HEK293 (cell line): ENCODE results near the gene MACROD1.

Source experiments
- CTCF ChIA-PET: fragments of 350-600 bp; formaldehyde crosslinking; extraction: SDS; loops from one replicate; lab custom pipeline; 2021; ENCODE audit warnings: antibody characterized with exemption; lab: Yijun Ruan, JAX
- POLR2A ChIA-PET: fragments of 300-600 bp; formaldehyde crosslinking; extraction: SDS; loops from one replicate; lab custom pipeline; 2020; ENCODE audit warnings: antibody characterized with exemption, inconsistent platforms; lab: Yijun Ruan, JAX
- H3K27ac ChIP-seq: fragments of 200-500 bp; sonication (Bioruptor generic); 2 replicates; pipeline ENCODE4 v1.5.1; 2014; ENCODE audit warnings: low read depth, low read length, control low read depth, inconsistent platforms; ENCODE audit errors: extremely low read depth
- H3K36me3 ChIP-seq, 2 experiments: fragments of 200-500 bp in 1 of 2; sonication (Bioruptor generic) in 1 of 2; 1 replicate in 1 of 2; 2 replicates in 1 of 2; pipeline ENCODE4 v1.5.1; 2014 to 2017; ENCODE audit warnings: inconsistent platforms in 2 of 2, low read length in 2 of 2; ENCODE audit not compliant: control insufficient read depth in 2 of 2, insufficient read depth in 1 of 2
- H3K4me1 ChIP-seq: fragments of 200-500 bp; sonication (Bioruptor generic); 2 replicates; pipeline ENCODE4 v1.5.1; 2014; ENCODE audit warnings: mild to moderate bottlenecking, low read length, inconsistent platforms; ENCODE audit not compliant: control insufficient read depth, insufficient read depth
- H3K4me3 ChIP-seq: 2 replicates; pipeline ENCODE4 v1.5.1; 2011; ENCODE audit warnings: low read depth, mild to moderate bottlenecking, control low read depth, low read length, moderate library complexity
- H3K9me3 ChIP-seq: fragments of 200-500 bp; sonication (Bioruptor generic); 2 replicates; pipeline ENCODE4 v1.5.1; 2014; ENCODE audit warnings: low read depth, low read length, inconsistent platforms; ENCODE audit not compliant: control insufficient read depth, insufficient read depth
- KLF7 ChIP-seq: fragments of 450-650 bp; formaldehyde crosslinking; IDR thresholded peaks from 2 replicates; pipeline ENCODE4 v1.5.1; 2016; ENCODE audit warnings: missing biosample characterization, missing genetic modification characterization, borderline replicate concordance
- MZF1 ChIP-seq: fragments of 450-650 bp; formaldehyde crosslinking; IDR thresholded peaks from 2 replicates; pipeline ENCODE4 v1.5.1; 2017; ENCODE audit warnings: missing biosample characterization, missing genetic modification characterization, borderline replicate concordance
- SCRT2 ChIP-seq: fragments of 450-650 bp; formaldehyde crosslinking; IDR thresholded peaks from 2 replicates; pipeline ENCODE4 v1.5.1; 2016; ENCODE audit warnings: missing biosample characterization, missing genetic modification characterization
- ZFP37 ChIP-seq: fragments of 450-650 bp; formaldehyde crosslinking; IDR thresholded peaks from 2 replicates; pipeline ENCODE4 v1.5.1; 2016; ENCODE audit warnings: missing biosample characterization, missing genetic modification characterization
- ZFP41 ChIP-seq: fragments of 450-650 bp; formaldehyde crosslinking; IDR thresholded peaks from 2 replicates; pipeline ENCODE4 v1.5.1; 2016; ENCODE audit warnings: missing biosample characterization, missing genetic modification characterization, borderline replicate concordance
- ZIC2 ChIP-seq: fragments of 450-650 bp; formaldehyde crosslinking; IDR thresholded peaks from 2 replicates; pipeline ENCODE4 v1.5.1; 2016; ENCODE audit warnings: missing biosample characterization, missing genetic modification characterization
- ZNF146 ChIP-seq: fragments of 450-650 bp; formaldehyde crosslinking; IDR thresholded peaks from 2 replicates; pipeline ENCODE4 v1.5.1; 2016; ENCODE audit warnings: missing biosample characterization, missing genetic modification characterization
- ZNF155 ChIP-seq: fragments of 450-650 bp; formaldehyde crosslinking; IDR thresholded peaks from 2 replicates; pipeline ENCODE4 v1.5.1; 2016; ENCODE audit warnings: missing biosample characterization, missing genetic modification characterization
- ZNF302 ChIP-seq: fragments of 450-650 bp; formaldehyde crosslinking; IDR thresholded peaks from 2 replicates; pipeline ENCODE4 v1.5.1; 2016; ENCODE audit warnings: missing biosample characterization, missing genetic modification characterization, low read depth
- ZNF366 ChIP-seq: fragments of 450-650 bp; formaldehyde crosslinking; conservative IDR thresholded peaks from 2 replicates; pipeline ENCODE4 v1.5.1; 2016; ENCODE audit warnings: missing biosample characterization, missing genetic modification characterization
- ZNF629 ChIP-seq: fragments of 450-650 bp; formaldehyde crosslinking; IDR thresholded peaks from 2 replicates; pipeline ENCODE4 v1.5.1; 2017; ENCODE audit warnings: missing biosample characterization, missing genetic modification characterization
- TF ChIP-seq, protein P1 (sequence below): fragments of 450-650 bp; formaldehyde crosslinking; IDR thresholded peaks from 2 replicates; pipeline ENCODE4 v1.5.1; 2016; ENCODE audit warnings: missing biosample characterization, missing genetic modification characterization, low read depth
- TF ChIP-seq, protein P2 (sequence below): fragments of 450-650 bp; formaldehyde crosslinking; IDR thresholded peaks from 2 replicates; pipeline ENCODE4 v1.5.1; 2016; ENCODE audit warnings: missing biosample characterization, missing genetic modification characterization, borderline replicate concordance
- TF ChIP-seq, protein P3 (sequence below): fragments of 450-650 bp; formaldehyde crosslinking; IDR thresholded peaks from 2 replicates; pipeline ENCODE4 v1.5.1; 2017; ENCODE audit warnings: missing biosample characterization, missing genetic modification characterization
- TF ChIP-seq, protein P4 (sequence below): sonication (generic); formaldehyde crosslinking; IDR thresholded peaks from 2 replicates; pipeline ENCODE4 v1.8.1; 2022; ENCODE audit warnings: mild to moderate bottlenecking, moderate library complexity, missing genetic modification reagents
- TF ChIP-seq, protein P5 (sequence below): fragments of 450-650 bp; formaldehyde crosslinking; IDR thresholded peaks from 2 replicates; pipeline ENCODE4 v1.5.1; 2016; ENCODE audit warnings: missing biosample characterization, missing genetic modification characterization
- TF ChIP-seq, protein P6 (sequence below): fragments of 450-650 bp; formaldehyde crosslinking; conservative IDR thresholded peaks from 2 replicates; pipeline ENCODE4 v1.5.1; 2016; ENCODE audit warnings: low read depth, missing biosample characterization, missing genetic modification characterization
- TF ChIP-seq, protein P7 (sequence below): fragments of 450-650 bp; formaldehyde crosslinking; IDR thresholded peaks from 2 replicates; pipeline ENCODE4 v1.5.1; 2016; ENCODE audit warnings: missing biosample characterization, missing genetic modification characterization

Gene MACROD1

DNA sequence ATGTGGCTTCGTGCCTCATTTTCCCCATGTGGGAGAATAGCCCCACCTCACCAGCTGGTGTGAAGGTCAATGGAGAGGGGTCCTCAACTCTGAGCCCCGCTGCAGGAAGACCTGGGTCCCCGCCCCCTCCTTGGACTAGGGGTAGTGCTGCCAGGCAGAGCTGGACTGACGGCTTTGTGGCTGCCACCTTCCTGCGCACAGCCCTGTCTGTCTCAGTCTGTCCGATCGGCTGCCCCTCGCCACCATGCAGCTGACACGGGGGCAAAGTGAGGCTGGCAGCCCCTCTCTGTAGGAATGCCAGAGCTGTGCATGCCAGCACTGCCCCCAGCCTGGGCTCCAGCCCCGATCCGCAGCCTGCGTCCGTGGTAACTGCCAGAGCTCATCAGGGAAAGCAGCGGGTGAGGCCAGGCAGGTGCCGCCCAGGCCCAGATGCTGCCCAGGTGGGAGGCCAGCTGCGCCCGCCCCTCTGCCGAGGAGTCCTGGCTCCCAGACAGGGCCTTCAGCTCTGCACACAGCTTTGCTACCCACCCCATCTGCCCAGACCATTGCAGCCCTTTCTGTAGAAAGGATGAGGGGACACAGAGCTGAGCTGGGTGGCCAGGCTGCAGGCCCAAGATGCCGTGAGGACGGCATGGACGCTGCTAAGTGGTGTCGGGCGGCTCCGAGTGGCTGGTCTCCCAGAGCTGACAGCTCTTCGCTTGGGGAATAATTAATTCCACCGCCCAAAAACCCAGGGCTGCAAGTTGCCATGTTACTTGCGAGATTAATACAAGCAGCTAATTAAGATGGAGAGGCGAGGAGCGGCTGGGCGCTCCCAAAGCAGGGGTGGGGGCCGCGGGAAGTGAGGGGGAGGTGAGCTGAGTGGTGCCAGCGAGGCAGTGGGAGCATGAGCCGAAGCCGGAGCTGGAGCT lies 149.7 kb downstream of the MACROD1 start:
- Histone ChIP-seq H3K27ac (no peak overlapping the region), H3K36me3 (no peaks in the 10 kb centered on the region), H3K9me3 (no peaks in the 10 kb centered on the region), H3K4me1 (no peaks in the 10 kb centered on the region), H3K4me3 (no peak overlapping the region)
- TF ChIP-seq, protein P1, sequence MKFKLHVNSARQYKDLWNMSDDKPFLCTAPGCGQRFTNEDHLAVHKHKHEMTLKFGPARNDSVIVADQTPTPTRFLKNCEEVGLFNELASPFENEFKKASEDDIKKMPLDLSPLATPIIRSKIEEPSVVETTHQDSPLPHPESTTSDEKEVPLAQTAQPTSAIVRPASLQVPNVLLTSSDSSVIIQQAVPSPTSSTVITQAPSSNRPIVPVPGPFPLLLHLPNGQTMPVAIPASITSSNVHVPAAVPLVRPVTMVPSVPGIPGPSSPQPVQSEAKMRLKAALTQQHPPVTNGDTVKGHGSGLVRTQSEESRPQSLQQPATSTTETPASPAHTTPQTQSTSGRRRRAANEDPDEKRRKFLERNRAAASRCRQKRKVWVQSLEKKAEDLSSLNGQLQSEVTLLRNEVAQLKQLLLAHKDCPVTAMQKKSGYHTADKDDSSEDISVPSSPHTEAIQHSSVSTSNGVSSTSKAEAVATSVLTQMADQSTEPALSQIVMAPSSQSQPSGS (tag by site-specific recombination) = no peak
- TF ChIP-seq ZNF629 (no peak), MZF1 (tag by site-specific recombination) (no peak), KLF7 (tag by site-specific recombination) (no peak), ZFP37 (tag by site-specific recombination) (no peak), SCRT2 (tag by site-specific recombination) (no peak), ZNF366 (tag by site-specific recombination) (no peak), ZNF146 (no peak), ZIC2 (no peak), ZNF155 (tag by site-specific recombination) (no peak), ZFP41 (tag by site-specific recombination) (no peak)
- TF ChIP-seq, protein P2, sequence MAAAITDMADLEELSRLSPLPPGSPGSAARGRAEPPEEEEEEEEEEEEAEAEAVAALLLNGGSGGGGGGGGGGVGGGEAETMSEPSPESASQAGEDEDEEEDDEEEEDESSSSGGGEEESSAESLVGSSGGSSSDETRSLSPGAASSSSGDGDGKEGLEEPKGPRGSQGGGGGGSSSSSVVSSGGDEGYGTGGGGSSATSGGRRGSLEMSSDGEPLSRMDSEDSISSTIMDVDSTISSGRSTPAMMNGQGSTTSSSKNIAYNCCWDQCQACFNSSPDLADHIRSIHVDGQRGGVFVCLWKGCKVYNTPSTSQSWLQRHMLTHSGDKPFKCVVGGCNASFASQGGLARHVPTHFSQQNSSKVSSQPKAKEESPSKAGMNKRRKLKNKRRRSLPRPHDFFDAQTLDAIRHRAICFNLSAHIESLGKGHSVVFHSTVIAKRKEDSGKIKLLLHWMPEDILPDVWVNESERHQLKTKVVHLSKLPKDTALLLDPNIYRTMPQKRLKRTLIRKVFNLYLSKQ (tag by site-specific recombination) = no peak
- TF ChIP-seq, protein P3, sequence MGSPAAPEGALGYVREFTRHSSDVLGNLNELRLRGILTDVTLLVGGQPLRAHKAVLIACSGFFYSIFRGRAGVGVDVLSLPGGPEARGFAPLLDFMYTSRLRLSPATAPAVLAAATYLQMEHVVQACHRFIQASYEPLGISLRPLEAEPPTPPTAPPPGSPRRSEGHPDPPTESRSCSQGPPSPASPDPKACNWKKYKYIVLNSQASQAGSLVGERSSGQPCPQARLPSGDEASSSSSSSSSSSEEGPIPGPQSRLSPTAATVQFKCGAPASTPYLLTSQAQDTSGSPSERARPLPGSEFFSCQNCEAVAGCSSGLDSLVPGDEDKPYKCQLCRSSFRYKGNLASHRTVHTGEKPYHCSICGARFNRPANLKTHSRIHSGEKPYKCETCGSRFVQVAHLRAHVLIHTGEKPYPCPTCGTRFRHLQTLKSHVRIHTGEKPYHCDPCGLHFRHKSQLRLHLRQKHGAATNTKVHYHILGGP (tag by site-specific recombination) = no peak
- TF ChIP-seq, protein P4, sequence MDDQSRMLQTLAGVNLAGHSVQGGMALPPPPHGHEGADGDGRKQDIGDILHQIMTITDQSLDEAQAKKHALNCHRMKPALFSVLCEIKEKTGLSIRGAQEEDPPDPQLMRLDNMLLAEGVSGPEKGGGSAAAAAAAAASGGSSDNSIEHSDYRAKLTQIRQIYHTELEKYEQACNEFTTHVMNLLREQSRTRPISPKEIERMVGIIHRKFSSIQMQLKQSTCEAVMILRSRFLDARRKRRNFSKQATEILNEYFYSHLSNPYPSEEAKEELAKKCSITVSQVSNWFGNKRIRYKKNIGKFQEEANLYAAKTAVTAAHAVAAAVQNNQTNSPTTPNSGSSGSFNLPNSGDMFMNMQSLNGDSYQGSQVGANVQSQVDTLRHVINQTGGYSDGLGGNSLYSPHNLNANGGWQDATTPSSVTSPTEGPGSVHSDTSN (CRISPR knock-in tag) = no peak
- TF ChIP-seq, protein P5, sequence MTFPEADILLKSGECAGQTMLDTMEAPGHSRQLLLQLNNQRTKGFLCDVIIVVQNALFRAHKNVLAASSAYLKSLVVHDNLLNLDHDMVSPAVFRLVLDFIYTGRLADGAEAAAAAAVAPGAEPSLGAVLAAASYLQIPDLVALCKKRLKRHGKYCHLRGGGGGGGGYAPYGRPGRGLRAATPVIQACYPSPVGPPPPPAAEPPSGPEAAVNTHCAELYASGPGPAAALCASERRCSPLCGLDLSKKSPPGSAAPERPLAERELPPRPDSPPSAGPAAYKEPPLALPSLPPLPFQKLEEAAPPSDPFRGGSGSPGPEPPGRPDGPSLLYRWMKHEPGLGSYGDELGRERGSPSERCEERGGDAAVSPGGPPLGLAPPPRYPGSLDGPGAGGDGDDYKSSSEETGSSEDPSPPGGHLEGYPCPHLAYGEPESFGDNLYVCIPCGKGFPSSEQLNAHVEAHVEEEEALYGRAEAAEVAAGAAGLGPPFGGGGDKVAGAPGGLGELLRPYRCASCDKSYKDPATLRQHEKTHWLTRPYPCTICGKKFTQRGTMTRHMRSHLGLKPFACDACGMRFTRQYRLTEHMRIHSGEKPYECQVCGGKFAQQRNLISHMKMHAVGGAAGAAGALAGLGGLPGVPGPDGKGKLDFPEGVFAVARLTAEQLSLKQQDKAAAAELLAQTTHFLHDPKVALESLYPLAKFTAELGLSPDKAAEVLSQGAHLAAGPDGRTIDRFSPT (tag by site-specific recombination) = no peak
- CTCF ChIA-PET = no interaction called here
- POLR2A ChIA-PET = interaction anchor here (0.9 kb wide), 1 partner anchor 16 kb away, joined by 4 read pairs; no protein-coding TSS in a partner anchor

DNA sequence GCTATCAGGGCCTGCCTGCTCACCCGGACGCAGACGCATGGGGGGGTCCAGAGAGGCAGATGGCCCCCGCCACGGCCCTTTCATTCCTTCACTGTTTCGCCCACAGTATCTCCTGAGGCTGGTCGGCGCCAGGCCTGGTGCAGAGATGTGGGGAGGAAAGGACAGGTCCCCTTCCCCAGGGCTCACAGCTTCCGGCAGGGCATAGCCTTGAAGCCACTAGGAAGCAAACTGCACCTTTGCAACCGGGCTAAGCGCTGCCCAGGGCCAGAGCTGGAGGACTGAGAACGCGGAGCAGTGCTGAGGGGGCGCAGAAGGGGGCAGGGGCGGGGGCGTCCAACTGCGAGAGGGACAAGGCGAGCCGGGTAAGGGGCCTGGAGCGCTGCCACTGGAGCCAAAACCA lies 150.4 kb downstream of the MACROD1 start:
- H3K4me3 ChIP-seq = no peak overlapping the region
- H3K36me3 ChIP-seq = no peaks in the 10 kb centered on the region
- no peaks in the 10 kb centered on the region for H3K4me1 ChIP-seq
- H3K9me3 ChIP-seq = no peaks in the 10 kb centered on the region
- ChIA-PET CTCF (interaction anchor here (0.6 to 0.8 kb wide), 2 partner anchors 9 to 136 kb away, joined by 3 read pairs; no protein-coding TSS in a partner anchor), POLR2A (no interaction called here)
- H3K27ac ChIP-seq = no peak overlapping the region
- TF ChIP-seq ZNF302 (tag by site-specific recombination) = no peak
- TF ChIP-seq, protein P6, sequence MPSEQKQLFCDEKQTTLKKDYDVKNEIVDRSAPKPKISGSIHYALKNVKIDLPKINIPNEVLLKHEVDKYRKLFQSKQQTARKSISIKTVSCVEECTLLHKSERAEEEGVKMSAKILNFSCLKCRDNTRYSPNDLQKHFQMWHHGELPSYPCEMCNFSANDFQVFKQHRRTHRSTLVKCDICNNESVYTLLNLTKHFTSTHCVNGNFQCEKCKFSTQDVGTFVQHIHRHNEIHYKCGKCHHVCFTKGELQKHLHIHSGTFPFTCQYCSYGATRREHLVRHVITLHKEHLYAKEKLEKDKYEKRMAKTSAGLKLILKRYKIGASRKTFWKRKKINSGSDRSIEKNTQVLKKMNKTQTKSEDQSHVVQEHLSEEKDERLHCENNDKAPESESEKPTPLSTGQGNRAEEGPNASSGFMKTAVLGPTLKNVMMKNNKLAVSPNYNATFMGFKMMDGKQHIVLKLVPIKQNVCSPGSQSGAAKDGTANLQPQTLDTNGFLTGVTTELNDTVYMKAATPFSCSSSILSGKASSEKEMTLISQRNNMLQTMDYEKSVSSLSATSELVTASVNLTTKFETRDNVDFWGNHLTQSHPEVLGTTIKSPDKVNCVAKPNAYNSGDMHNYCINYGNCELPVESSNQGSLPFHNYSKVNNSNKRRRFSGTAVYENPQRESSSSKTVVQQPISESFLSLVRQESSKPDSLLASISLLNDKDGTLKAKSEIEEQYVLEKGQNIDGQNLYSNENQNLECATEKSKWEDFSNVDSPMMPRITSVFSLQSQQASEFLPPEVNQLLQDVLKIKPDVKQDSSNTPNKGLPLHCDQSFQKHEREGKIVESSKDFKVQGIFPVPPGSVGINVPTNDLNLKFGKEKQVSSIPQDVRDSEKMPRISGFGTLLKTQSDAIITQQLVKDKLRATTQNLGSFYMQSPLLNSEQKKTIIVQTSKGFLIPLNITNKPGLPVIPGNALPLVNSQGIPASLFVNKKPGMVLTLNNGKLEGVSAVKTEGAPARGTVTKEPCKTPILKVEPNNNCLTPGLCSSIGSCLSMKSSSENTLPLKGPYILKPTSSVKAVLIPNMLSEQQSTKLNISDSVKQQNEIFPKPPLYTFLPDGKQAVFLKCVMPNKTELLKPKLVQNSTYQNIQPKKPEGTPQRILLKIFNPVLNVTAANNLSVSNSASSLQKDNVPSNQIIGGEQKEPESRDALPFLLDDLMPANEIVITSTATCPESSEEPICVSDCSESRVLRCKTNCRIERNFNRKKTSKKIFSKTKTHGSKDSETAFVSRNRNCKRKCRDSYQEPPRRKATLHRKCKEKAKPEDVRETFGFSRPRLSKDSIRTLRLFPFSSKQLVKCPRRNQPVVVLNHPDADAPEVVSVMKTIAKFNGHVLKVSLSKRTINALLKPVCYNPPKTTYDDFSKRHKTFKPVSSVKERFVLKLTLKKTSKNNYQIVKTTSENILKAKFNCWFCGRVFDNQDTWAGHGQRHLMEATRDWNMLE (tag by site-specific recombination) = no peak
- TF ChIP-seq, protein P7, sequence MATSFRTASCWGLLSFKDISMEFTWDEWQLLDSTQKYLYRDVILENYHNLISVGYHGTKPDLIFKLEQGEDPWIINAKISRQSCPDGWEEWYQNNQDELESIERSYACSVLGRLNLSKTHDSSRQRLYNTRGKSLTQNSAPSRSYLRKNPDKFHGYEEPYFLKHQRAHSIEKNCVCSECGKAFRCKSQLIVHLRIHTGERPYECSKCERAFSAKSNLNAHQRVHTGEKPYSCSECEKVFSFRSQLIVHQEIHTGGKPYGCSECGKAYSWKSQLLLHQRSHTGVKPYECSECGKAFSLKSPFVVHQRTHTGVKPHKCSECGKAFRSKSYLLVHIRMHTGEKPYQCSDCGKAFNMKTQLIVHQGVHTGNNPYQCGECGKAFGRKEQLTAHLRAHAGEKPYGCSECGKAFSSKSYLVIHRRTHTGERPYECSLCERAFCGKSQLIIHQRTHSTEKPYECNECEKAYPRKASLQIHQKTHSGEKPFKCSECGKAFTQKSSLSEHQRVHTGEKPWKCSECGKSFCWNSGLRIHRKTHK (tag by site-specific recombination) = no peak
